HG02642 (cell line): ENCODE measurements around the gene MAP1LC3B.
"Not testable (repeated sequence)": the region's sequence is repeated elsewhere in the genome, so short reads cannot be mapped to it uniquely, and the experiment has no call there.

Experiments used
- ATAC-seq: cut with Tn5 transposase; IDR thresholded peaks from one replicate; pipeline ENCODE4 v1.9.1; 2021; ENCODE audit warnings: mild to moderate bottlenecking; ENCODE audit not compliant: unreplicated experiment, poor library complexity

MAP1LC3B gene

GRCh38 chr16:87379312-87379752 lies 12.8 kb upstream of the MAP1LC3B start:
- ATAC-seq: not testable (repeated sequence)

GRCh38 chr16:87380403-87380802 lies 11.7 kb upstream of the MAP1LC3B start:
- ATAC-seq: no peak

- ATAC-seq: no peak
Measured at GRCh38 chr16:87380881-87381280, 11.3 kb upstream of the MAP1LC3B start.

GRCh38 chr16:87382023-87382785 lies 9.9 kb upstream of the MAP1LC3B start:
- ATAC-seq: no peak

GRCh38 chr16:87383505-87384161 lies 8.5 kb upstream of the MAP1LC3B start, which contains the start of gene FBXO31:
TSS of gene FBXO31 (minus strand) at chr16:87383776. CDS start at chr16:87383744, 32 bp downstream.
- peak; percentile 56 for ATAC-seq

GRCh38 chr16:87384162-87384874 lies 7.8 kb upstream of the MAP1LC3B start:
- ATAC-seq: peak; percentile 11

- not testable (repeated sequence) for ATAC-seq
Measured at GRCh38 chr16:87384875-87385167, 7.3 kb upstream of the MAP1LC3B start.

GRCh38 chr16:87387942-87388817 lies 4.0 kb upstream of the MAP1LC3B start:
- ATAC-seq: peak; percentile 43

GRCh38 chr16:87388818-87389134 lies 3.4 kb upstream of the MAP1LC3B start:
- no peak for ATAC-seq

GRCh38 chr16:87389245-87389644 lies 2.9 kb upstream of the MAP1LC3B start:
- ATAC-seq: no peak

- not testable (repeated sequence) for ATAC-seq
Measured at GRCh38 chr16:87389914-87390313, 2.2 kb upstream of the MAP1LC3B start.

GRCh38 chr16:87390641-87391323 lies 1.4 kb upstream of the MAP1LC3B start:
- ATAC-seq: no peak

GRCh38 chr16:87391324-87391949 lies 699 bp upstream of the MAP1LC3B start:
- ATAC-seq: no peak

- ATAC-seq: peak; percentile 1
Measured at GRCh38 chr16:87392821-87393679, 914 bp downstream of the MAP1LC3B start.

- ATAC-seq: no peak
Measured at GRCh38 chr16:87393680-87394055, 1.5 kb downstream of the MAP1LC3B start.

GRCh38 chr16:87395181-87395842 lies 3.2 kb downstream of the MAP1LC3B start:
- no peak for ATAC-seq

GRCh38 chr16:87404764-87405625 lies 12.9 kb downstream of the MAP1LC3B start:
- no peak for ATAC-seq
